HepG2 (cell line): Measurements from ENCODE around the gene SP3. TPM values are rescaled to one million over a fixed set of nuclear protein-coding genes. Genes with fewer than 3 reads are reported as not detected.

Source experiments
- CEBPG ChIP-seq: IDR thresholded peaks from 2 replicates; pipeline ENCODE4 v1.6.1; 2016
- EZH2 ChIP-seq: conservative IDR thresholded peaks from 2 replicates; pipeline ENCODE4 v1.6.1; 2012; ENCODE audit warnings: mild to moderate bottlenecking, low read depth, low read length, moderate library complexity
- HDAC2 ChIP-seq: sonication (generic); formaldehyde crosslinking; IDR thresholded peaks from 2 replicates; pipeline ENCODE4 v1.4.0; 2020; ENCODE audit warnings: missing genetic modification reagents
- MYNN ChIP-seq: sonication (generic); formaldehyde crosslinking; IDR thresholded peaks from 2 replicates; pipeline ENCODE4 v1.4.0; 2020; ENCODE audit warnings: mild to moderate bottlenecking, low read depth, missing genetic modification reagents
- NBN ChIP-seq: fragments of 450-650 bp; conservative IDR thresholded peaks from 2 replicates; pipeline ENCODE4 v1.6.1; 2017
- NONO ChIP-seq, 2 experiments: fragments of 450-650 bp in 1 of 2; sonication (generic) in 1 of 2; formaldehyde crosslinking in 1 of 2; IDR thresholded peaks in 1 of 2; conservative IDR thresholded peaks in 1 of 2; 2 replicates each; pipeline versions ENCODE4 v1.6.1 to v1.8.0; 2017 to 2022; ENCODE audit warnings: mild to moderate bottlenecking in 1 of 2, missing genetic modification reagents in 1 of 2, moderate library complexity in 1 of 2
- PAWR ChIP-seq: sonication (generic); formaldehyde crosslinking; IDR thresholded peaks from 2 replicates; pipeline ENCODE4 v1.4.0; 2020; ENCODE audit warnings: missing genetic modification reagents, mild to moderate bottlenecking, borderline replicate concordance
- RORA ChIP-seq: sonication (generic); formaldehyde crosslinking; IDR thresholded peaks from 2 replicates; pipeline ENCODE4 v1.5.0; 2020; ENCODE audit warnings: mild to moderate bottlenecking, missing genetic modification reagents, moderate library complexity
- SMYD3 ChIP-seq: sonication (generic); formaldehyde crosslinking; IDR thresholded peaks from 2 replicates; pipeline ENCODE4 v1.8.1; 2023; ENCODE audit warnings: mild to moderate bottlenecking, missing genetic modification reagents
- TCF7 ChIP-seq: sonication (generic); IDR thresholded peaks from 2 replicates; pipeline ENCODE4 v1.6.1; 2016; ENCODE audit warnings: antibody characterized with exemption, low read depth
- TP53 ChIP-seq: sonication (generic); formaldehyde crosslinking; conservative IDR thresholded peaks from 2 replicates; pipeline ENCODE4 v1.4.0; 2020; ENCODE audit warnings: missing genetic modification reagents
- YEATS2 ChIP-seq: sonication (generic); formaldehyde crosslinking; IDR thresholded peaks from 2 replicates; pipeline ENCODE4 v1.4.0; 2020; ENCODE audit warnings: missing genetic modification reagents, borderline replicate concordance
- ZNF12 ChIP-seq: sonication (generic); formaldehyde crosslinking; IDR thresholded peaks from 2 replicates; pipeline ENCODE4 v1.5.0; 2020; ENCODE audit warnings: missing genetic modification reagents
- ZNF205 ChIP-seq: IDR thresholded peaks from 2 replicates; pipeline ENCODE4 v1.6.1; 2018; ENCODE audit warnings: missing biosample characterization, missing genetic modification reagents
- ZNF251 ChIP-seq: sonication (generic); formaldehyde crosslinking; IDR thresholded peaks from 2 replicates; pipeline ENCODE4 v1.9.0; 2021; ENCODE audit warnings: mild to moderate bottlenecking, missing genetic modification reagents
- ZNF549 ChIP-seq: sonication (generic); formaldehyde crosslinking; IDR thresholded peaks from 2 replicates; pipeline ENCODE4 v1.5.0; 2020; ENCODE audit warnings: missing genetic modification reagents
- ZNF607 ChIP-seq: sonication (generic); formaldehyde crosslinking; IDR thresholded peaks from 2 replicates; pipeline ENCODE4 v1.5.1; 2020; ENCODE audit warnings: missing genetic modification reagents, mild to moderate bottlenecking, borderline replicate concordance
- ZNF776 ChIP-seq: sonication (generic); formaldehyde crosslinking; IDR thresholded peaks from 2 replicates; pipeline ENCODE4 v1.4.0; 2020; ENCODE audit warnings: mild to moderate bottlenecking, missing genetic modification reagents
- ZNF788 ChIP-seq: sonication (generic); formaldehyde crosslinking; IDR thresholded peaks from 2 replicates; pipeline ENCODE4 v1.5.0; 2020; ENCODE audit warnings: mild to moderate bottlenecking, missing genetic modification reagents, borderline replicate concordance
- ZNF891 ChIP-seq: sonication (generic); formaldehyde crosslinking; IDR thresholded peaks from 2 replicates; pipeline ENCODE4 v1.5.0; 2020; ENCODE audit warnings: mild to moderate bottlenecking, missing genetic modification reagents
- polyA plus RNA-seq, 8 experiments: library from polyadenylated mRNA; depleted of rRNA in 3 of 8; stranded (reverse) in 7 of 8; unstranded in 1 of 8; fragments of >200 nt; fragmentation: Illumina TruSeq in 4 of 8; extraction: Trizol in 4 of 8; gene quantifications; 2 replicates each; pipeline versions ENCODE4 v1.2.1 to v1.2.3, GENCODE V29; 2011 to 2016; ENCODE audit warnings: low read depth in 4 of 8, missing spikeins in 1 of 8, mixed read lengths in 1 of 8; ENCODE audit not compliant: insufficient read depth in 1 of 8
- total RNA-seq, 5 experiments: library from RNA; depleted of rRNA; stranded (reverse); fragments of >200 nt; fragmentation: Illumina TruSeq; extraction: Trizol; gene quantifications; 2 replicates each; pipeline ENCODE4 v1.2.3, GENCODE V29; 2016; ENCODE audit warnings: low read depth in 1 of 5
- TF ChIP-seq, protein P1 (sequence below), 2 experiments: sonication (generic) in 1 of 2; formaldehyde crosslinking in 1 of 2; IDR thresholded peaks; 2 replicates each; pipeline versions ENCODE4 v1.5.1 to v1.6.1; 2011 to 2020; ENCODE audit warnings: borderline replicate concordance in 1 of 2, low read depth in 1 of 2, low read length in 1 of 2, mild to moderate bottlenecking in 1 of 2, missing genetic modification reagents in 1 of 2, moderate library complexity in 1 of 2
- TF ChIP-seq, protein P2 (sequence below): sonication (generic); formaldehyde crosslinking; IDR thresholded peaks from 2 replicates; pipeline ENCODE4 v1.5.1; 2020; ENCODE audit warnings: mild to moderate bottlenecking, missing genetic modification reagents, moderate library complexity
- TF ChIP-seq, protein P3 (sequence below): sonication (generic); formaldehyde crosslinking; IDR thresholded peaks from 2 replicates; pipeline ENCODE4 v1.5.1; 2020; ENCODE audit warnings: missing genetic modification reagents, mild to moderate bottlenecking, borderline replicate concordance
- TF ChIP-seq, protein P4 (sequence below): sonication (generic); formaldehyde crosslinking; IDR thresholded peaks from 2 replicates; pipeline ENCODE4 v1.4.0; 2020; ENCODE audit warnings: missing genetic modification reagents, mild to moderate bottlenecking, borderline replicate concordance
- TF ChIP-seq, protein P5 (sequence below): sonication (generic); formaldehyde crosslinking; IDR thresholded peaks from 2 replicates; pipeline ENCODE4 v1.4.0; 2020; ENCODE audit warnings: missing genetic modification reagents

The SP3 gene
- total and polyA plus RNA-seq, 2 of the 13 experiments (the other 11 are each of a cell fraction or from before 2014, with no cell fraction given) = 57.3 to 132 TPM

DNA sequence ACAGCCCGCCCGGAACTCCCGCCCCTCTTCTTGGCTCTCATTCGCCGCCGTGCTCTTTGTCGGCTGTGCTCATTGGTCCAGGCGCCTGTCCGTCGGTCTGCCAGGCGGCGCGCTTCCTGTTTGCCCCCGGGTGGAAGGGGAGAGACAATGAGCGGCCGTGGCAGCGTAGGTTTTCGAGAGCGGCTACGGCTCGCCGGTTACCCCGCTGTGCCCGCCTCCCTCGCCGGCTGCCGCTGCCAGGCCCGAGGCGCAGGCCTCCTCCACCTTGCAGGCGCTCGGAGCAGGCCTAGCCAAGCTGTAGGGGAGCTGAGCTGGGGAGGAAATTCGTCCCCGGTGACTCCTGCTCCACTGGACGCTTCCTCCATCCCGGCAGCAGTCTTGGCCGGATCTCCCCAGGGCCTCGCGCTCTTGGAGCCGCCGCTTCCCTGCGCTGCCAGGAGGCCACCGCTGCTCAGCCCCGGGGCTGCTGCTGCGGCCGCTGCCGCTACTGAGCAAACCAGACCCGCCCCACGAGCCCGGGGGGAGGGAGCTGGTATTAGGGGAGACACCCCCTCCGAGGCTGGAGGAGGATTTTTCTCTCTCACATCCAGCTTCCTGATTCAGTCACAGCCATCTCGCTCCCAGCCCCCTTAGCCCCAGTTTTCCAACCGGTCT, at the start of gene SP3 (continued):
- peak; percentile 48; the same call in 1 of the 2 replicates for TF ChIP-seq ZNF12 (CRISPR knock-in tag)
- TF ChIP-seq MYNN = peak; percentile 42; the same call in 1 of the 2 replicates
- 0 out of 2 replicates have a peak, but pooled peaks have one; percentile 88 for TF ChIP-seq PAWR (CRISPR knock-in tag)
- peak; percentile 82; the same call in 1 of the 2 replicates for TF ChIP-seq YEATS2 (CRISPR knock-in tag)
- TF ChIP-seq HDAC2 (CRISPR knock-in tag) = peak; percentile 23; the same call in 1 of the 2 replicates
- TF ChIP-seq ZNF788 (CRISPR knock-in tag) = peak; percentile 87
- peak; percentile 67; the same call in 1 of the 2 replicates for TF ChIP-seq ZNF776 (CRISPR knock-in tag)
- TF ChIP-seq, protein P1, sequence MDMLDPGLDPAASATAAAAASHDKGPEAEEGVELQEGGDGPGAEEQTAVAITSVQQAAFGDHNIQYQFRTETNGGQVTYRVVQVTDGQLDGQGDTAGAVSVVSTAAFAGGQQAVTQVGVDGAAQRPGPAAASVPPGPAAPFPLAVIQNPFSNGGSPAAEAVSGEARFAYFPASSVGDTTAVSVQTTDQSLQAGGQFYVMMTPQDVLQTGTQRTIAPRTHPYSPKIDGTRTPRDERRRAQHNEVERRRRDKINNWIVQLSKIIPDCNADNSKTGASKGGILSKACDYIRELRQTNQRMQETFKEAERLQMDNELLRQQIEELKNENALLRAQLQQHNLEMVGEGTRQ (IDR thresholded peaks at IDR 0.05; ENCODE audit: low read depth, low read length) = no peak
- TF ChIP-seq, protein P1 (CRISPR knock-in tag; IDR thresholded peaks at IDR 0.05; ENCODE audit: borderline replicate concordance) = peak; percentile 49; the same call in 1 of the 2 replicates
- peak; percentile 92 for TF ChIP-seq ZNF607 (CRISPR knock-in tag)
- TF ChIP-seq, protein P2, sequence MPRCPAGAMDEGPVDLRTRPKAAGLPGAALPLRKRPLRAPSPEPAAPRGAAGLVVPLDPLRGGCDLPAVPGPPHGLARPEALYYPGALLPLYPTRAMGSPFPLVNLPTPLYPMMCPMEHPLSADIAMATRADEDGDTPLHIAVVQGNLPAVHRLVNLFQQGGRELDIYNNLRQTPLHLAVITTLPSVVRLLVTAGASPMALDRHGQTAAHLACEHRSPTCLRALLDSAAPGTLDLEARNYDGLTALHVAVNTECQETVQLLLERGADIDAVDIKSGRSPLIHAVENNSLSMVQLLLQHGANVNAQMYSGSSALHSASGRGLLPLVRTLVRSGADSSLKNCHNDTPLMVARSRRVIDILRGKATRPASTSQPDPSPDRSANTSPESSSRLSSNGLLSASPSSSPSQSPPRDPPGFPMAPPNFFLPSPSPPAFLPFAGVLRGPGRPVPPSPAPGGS (CRISPR knock-in tag) = no peak; the same call in 1 of the 2 replicates
- no peak for TF ChIP-seq EZH2
- peak; percentile 68; the same call in 1 of the 2 replicates for TF ChIP-seq TP53 (CRISPR knock-in tag)
- no peak for TF ChIP-seq ZNF549 (CRISPR knock-in tag)
- TF ChIP-seq RORA (CRISPR knock-in tag) = no peak
- TF ChIP-seq CEBPG (CRISPR knock-in tag) = no peak; the same call in 1 of the 2 replicates
- TF ChIP-seq TCF7 = no peak
- no peak for TF ChIP-seq NBN
- TF ChIP-seq ZNF205 (CRISPR knock-in tag) = peak; percentile 36
- TF ChIP-seq, protein P3, sequence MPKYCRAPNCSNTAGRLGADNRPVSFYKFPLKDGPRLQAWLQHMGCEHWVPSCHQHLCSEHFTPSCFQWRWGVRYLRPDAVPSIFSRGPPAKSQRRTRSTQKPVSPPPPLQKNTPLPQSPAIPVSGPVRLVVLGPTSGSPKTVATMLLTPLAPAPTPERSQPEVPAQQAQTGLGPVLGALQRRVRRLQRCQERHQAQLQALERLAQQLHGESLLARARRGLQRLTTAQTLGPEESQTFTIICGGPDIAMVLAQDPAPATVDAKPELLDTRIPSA (CRISPR knock-in tag) = 0 out of 2 replicates have a peak, but pooled peaks have one; percentile 88
- no peak for TF ChIP-seq NONO (IDR thresholded peaks at IDR 0.05)
- TF ChIP-seq NONO (CRISPR knock-in tag; conservative IDR thresholded peaks at IDR 0.05) = peak; percentile 78
- TF ChIP-seq, protein P4, sequence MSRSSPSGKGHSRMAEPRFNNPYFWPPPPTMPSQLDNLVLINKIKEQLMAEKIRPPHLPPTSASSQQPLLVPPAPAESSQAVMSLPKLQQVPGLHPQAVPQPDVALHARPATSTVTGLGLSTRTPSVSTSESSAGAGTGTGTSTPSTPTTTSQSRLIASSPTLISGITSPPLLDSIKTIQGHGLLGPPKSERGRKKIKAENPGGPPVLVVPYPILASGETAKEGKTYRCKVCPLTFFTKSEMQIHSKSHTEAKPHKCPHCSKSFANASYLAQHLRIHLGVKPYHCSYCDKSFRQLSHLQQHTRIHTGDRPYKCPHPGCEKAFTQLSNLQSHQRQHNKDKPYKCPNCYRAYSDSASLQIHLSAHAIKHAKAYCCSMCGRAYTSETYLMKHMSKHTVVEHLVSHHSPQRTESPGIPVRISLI (CRISPR knock-in tag) = peak; percentile 67; the same call in 1 of the 2 replicates
- peak; percentile 82 for TF ChIP-seq ZNF891 (CRISPR knock-in tag)
- TF ChIP-seq ZNF251 (CRISPR knock-in tag) = no peak
- TF ChIP-seq SMYD3 (CRISPR knock-in tag) = no peak
- TF ChIP-seq, protein P5, sequence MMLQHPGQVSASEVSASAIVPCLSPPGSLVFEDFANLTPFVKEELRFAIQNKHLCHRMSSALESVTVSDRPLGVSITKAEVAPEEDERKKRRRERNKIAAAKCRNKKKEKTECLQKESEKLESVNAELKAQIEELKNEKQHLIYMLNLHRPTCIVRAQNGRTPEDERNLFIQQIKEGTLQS (CRISPR knock-in tag) = no peak; the same call in 1 of the 2 replicates
